GM18520 (cell line): ENCODE data around the gene OTP.

Experiments used
- ATAC-seq: cut with Tn5 transposase; IDR thresholded peaks from one replicate; pipeline ENCODE4 v1.9.1; 2021; ENCODE audit not compliant: unreplicated experiment

OTP gene

DNA sequence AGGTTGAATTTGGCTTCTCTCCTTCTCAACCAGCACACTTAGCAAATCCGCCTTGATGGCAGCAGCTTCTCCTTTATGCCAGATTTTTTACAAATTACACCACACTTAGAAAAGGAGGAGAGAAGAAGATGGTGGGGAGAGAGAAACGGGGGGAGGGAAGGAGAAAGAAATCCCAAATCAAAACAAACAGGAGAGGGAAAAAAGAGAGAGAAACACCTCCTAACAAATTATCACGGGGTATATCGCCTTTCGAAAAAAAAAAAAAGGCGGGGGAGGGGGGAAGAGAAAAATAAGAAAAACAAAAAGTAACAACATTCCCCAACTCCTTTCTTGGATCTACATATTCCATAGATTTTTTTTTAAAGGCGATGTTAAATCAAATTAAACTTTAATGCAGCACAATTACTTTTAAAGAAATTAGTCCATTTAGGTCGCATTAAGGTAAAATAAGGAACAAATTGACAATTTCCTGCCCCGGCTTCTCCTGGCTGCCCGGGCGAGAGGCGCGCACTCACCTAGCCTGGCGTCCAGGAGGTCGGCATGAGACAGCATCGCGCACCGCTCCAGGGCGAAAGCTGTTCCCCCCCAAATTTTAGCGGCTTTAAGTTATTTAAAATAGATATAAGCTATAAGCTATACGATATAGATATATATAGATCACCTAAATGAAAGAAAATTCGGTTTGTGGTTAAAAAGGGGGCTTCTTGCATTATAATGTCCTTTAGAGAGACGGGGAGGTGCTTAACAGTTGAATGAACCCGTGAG, at the start of gene OTP:
Gene OTP (minus strand): TSS at position 716 of the 765 bp plus-strand sequence. CDS start 164 bp downstream, at position 552.
- no peak for ATAC-seq

DNA sequence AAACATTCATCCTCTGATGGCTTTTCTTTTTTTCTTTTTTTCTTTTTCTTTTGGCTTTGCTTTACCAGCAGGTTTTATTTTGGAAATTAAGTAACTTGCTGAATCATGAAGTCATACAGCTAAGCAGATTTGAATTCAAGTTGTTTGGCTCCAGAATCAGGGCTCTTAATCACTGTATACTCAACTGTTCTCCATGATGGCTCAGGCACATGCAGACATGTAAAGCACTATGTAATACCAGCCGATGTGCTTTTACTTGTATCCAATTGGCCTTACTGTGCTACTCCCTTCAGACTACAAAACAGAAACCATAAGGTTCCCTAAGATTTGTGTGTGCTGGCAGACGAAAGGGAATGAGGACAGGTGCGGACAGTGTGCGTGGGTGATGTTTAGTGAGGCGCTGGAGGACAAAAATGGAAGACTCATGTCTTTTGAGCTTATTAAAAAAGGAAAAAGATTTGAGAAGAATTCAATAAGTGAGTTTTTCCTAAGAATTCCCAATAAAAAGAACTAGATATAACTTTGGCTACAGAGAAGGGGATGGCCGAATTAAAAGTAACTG, 44.7 kb upstream of the OTP start:
- no peak for ATAC-seq

DNA sequence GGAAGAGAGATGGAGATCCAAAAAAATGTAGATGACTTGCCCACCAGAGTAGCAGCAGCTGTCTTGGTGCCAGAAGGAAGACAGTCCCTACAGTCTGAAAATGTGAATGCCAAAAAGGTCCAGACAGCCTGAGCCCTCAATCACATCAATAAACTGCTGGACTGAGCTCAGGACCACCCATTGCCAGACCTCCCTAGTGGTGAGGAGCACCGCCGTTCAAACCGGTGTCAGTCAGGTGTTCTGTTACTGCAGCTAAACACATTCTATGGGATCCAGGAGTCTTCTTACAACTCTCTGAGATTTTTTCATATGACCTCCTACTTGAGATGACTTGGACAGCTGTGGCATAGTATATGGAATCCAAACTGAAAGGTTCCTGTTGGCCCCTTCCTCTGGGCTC, 32.0 kb upstream of the OTP start:
- ATAC-seq, result no peak

DNA sequence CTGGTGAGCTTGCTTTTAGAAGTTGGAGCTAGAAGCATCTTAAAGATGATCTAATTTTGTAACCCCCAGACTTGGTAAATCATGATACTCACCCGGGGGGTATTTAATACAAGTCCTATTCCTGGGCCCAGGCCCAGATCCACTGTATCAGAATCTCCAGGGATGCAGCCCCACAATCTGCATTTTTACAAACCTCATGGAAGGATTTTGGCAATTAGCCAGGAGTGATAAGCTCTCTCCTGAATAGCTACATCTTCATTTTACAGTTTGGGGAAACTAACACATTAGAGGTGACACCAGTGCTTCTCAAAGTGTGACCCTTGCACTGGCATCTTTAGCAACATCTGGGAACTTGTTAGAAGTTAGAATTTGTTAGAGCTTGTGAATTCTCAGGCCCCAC, 31.2 kb upstream of the OTP start:
- no peak for ATAC-seq

DNA sequence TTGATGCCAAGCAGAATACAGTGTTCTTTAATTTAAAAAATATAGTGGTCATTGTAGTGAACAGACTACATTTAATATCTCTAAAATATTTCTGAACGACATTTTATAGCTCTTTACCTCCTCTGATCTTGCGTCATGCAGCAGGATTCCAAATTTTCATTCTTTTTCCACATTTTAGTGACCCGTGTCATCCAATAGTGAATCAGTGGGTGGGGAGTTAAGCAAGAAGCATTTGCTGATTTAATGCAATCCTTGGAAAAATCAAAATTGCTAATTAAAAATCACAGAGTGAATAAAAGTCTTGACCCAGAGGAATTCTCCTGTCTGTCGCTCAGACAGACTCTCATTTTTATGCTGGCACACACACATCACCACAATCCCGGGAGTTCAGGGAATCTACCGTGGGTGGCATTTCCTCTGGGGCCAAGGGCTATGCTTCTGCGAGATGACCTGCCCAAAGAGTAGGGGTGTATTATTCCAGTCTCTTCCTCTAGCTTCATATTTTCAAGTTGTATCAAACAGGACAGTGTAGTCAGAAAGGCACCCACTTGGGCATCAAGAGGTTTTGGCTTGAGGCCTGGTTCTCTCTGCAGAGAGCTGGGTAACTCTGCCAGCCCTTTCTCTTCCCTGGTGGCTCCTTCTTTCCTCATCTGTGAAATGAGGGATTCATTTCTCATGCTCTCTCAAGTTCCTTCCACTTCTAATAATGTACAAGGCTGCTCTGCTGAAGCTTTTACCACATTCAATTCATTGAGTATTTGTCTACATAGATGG, 24.8 kb upstream of the OTP start:
- no peak for ATAC-seq

DNA sequence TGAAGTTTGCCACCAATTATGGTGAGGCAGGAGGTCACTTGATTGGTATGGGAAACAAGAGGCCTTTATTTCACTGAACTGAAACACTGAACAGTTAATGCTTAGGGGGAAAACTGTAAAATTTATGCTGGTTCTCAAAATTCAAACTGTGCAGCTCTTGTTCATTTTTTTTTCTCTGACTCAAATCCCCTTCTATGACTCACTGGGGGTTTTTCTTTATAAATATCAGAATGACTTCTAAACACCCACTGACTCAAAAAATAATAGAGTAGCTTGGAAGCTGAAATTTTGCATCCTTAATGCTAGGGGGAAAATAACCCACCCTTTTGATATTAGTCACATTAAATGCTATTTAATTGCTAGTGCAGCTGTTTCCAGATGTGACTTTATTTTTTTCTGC, 24.1 kb upstream of the OTP start:
- ATAC-seq, result no peak

DNA sequence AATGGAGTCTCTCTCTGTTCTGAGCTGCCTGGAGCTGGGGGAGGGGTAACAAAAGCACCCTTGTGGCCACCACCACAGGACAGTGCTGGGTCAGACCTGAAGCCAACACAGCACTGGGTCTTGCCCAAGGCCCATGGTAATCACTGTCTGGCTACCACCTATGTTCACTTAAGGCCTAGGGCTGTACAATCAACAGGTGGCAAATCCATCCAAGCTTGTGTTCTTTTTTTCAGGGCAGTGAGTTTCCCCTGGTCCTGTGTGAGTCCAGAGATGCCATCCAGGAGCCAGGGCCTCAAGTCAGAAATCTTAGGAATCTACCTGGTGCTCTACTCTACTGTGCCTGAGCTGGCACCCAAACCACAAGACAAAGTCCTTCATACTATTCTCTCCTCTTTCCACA, 20.1 kb upstream of the OTP start:
- no peak for ATAC-seq

DNA sequence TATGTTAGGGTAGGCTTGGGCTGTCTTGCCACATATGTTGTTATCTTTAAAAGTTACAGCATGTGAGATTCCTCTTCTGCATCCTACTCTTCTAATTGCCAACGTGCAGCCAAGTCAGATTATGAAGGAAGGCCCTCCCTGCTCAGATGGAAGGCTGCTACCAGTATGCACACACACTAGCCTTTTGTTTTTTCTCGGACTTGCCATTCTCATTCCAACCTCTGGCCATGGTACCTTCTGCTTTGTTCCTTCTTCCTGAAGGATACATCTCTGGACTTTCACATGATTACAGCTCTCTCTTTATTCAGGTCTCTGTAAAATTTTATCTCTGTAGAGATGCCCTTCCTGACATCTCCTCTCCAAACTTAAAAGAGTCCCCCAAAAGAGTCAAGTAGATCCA, 12.8 kb upstream of the OTP start:
- no peak for ATAC-seq

DNA sequence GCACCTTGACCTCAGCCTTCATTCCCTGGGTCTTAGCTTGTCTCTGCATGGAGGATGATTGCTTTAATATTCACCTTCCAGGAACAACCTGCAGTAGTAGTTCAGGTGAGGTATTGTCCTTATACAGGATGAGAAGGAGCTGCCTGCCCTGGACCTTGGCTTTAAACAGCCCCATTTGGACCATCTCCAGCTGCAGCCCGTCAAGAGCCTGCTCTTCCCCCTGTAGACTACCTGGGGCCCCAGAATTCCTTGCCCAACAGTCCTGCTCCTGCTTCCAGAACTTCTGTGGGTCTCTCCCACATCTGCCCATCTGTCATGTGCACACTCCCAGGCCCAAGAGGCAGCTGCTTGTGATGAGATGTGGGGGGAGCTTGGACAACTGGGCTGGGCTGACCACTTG, 12.2 kb upstream of the OTP start:
- no peak for ATAC-seq

DNA sequence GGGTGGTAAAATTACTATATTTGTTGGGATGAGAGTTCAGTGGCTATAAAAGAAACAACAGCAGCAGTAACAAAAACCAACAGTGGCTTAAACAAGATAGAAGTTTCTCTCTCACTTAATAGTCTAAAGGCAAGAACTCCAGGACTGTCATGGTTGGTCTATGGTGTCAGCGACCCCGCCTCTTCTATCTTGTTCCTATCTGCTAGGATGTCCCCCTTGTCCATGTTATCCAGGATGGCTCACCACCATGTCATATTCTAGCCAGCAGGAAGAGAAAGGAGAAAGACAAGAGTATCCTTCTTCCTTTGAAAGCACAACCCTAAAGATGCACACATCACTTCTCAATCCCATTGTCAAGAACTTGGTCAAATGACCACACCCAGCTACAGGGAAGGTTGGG, 11.3 kb upstream of the OTP start:
- no peak for ATAC-seq

DNA sequence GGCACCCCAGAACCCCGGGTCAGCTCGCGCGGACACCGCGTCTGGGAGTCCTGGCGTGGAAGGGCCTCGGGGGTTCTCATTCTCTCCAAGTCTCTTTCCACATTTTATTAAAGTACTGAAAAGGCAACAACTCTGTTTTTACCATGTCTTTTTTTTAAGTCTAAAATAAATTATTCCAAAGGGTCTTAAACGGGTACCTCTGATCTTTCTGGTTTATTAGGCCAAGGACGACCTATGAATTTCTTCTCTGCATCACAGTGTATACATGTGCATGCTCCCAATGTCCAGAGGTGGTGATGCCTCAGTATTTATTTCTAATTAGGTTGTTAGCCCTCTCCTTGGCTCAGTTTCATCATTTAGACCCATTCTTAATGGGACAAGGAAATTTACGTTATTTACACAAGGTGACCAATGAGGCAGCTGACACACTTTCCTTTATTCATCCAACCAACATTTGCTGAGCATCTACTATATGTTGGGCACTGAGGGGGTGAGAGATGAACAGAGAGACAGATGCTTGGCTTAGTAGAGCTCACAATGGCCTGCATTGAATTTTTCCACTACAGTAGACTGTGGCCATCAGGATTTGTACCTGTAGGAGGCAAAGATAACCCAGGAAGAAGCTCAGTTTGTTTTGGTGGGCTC, 7.6 kb upstream of the OTP start:
- ATAC-seq, result no peak

DNA sequence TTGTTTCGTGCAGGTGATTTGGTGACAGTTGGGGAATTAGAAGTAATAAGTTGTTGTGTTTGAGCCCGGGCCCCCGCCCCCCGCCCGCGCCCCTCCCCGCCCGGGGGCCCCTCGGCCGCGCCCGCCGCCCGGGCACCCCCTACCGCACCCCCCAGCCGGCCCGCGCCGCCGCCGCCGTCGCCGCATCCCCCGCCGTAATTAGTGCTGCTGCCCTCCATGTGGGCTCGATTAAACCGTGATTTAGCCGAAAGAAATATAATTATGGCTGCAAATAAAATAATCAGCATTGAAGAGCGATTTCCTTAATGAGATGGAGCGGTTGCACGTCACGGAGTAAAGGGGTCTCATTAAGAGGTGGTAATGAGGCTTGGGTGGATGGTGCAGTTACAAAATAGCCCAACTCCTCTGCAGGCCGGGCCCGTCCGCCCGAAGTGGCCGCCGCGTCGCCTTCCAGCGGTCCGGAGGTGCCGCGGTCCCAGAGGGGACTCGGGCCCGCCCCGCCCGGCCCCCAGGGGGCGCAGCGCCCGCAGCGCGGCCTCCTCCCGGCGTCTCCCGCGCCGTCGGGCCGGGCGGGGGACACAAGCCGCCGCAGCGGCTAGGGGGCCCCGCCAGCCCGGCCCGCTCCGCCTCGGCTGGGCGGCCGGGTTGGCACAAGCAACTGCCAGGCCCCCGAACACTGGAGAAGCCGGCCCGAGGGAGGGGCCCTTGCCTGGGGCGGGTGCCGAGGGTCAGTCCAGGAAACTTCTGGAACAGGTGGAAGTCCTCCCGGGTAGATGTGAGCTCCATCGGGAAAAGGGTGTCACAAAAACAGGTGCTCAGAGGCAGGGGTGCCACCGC, 6.9 kb upstream of the OTP start:
- ATAC-seq, result no peak

DNA sequence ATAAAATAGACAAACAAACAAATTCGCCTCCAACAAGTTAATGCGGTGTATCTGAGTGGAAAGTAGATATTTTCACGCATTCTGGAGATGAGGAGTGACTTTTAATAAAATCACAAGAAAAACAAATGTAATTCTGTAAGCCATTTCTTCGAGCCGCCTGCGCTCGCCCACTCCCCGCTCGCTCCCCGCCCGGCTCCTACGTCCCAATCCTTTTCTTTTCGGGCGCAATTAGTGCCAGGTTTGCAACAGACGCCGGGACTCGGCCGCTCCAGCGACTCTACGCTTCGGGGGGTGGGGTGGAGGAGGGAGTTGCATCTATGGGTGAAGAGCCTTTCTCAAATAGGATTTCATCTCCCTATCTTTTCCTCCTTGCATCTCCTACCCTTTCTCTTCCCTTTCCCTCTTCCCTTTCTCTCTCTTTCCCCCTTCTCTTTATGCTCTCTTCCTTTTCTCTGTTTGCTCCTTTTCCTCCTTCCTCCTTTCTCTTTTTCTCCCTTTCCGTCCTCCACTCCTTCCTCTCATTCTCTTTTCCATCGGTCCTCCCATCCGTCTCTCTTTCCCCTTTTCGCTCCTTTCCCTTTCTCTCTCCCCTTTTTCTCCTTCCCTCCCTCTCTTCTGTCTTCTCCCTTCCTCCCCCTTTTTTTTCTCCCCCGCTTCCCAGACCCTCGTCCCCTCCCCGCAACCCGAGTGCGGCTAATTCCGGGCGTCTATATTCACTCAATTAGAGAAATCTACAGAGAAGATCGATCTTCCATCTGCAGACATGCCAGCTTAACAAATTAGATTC, 6.1 kb upstream of the OTP start:
- ATAC-seq, result no peak

DNA sequence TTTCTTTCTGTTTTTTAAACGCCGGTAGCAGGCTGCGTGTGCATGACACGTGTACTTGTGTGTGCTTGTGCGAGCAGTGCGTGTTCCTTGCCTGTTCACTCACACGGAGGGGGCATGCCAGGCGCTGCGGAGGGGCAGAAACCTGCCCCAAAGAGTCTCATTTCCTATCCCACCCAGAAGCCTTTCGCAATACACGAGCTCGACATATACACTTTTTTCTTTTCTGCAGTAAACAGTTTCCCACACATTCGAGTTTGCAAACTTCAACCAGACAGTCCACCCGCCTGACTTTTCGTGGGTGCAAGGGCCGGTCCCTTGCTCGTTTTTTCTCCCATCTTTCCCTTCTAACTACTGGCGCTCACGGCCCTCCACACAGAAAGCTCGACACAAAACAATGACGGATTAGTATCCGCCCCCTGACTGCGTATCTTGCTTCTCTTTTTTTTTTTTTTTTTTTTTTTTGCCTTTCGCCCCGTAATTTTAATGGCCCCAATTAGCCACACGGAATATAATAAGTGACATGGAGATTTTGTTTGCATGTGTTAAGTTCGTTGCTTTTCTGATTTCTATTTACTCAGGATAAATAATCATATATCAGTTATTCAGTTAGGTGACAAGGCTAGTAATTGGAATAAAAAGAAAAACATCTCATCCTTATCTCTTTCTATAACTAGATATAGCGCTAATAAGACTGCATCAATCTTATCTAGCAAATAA, 5.3 kb upstream of the OTP start:
- no peak for ATAC-seq

DNA sequence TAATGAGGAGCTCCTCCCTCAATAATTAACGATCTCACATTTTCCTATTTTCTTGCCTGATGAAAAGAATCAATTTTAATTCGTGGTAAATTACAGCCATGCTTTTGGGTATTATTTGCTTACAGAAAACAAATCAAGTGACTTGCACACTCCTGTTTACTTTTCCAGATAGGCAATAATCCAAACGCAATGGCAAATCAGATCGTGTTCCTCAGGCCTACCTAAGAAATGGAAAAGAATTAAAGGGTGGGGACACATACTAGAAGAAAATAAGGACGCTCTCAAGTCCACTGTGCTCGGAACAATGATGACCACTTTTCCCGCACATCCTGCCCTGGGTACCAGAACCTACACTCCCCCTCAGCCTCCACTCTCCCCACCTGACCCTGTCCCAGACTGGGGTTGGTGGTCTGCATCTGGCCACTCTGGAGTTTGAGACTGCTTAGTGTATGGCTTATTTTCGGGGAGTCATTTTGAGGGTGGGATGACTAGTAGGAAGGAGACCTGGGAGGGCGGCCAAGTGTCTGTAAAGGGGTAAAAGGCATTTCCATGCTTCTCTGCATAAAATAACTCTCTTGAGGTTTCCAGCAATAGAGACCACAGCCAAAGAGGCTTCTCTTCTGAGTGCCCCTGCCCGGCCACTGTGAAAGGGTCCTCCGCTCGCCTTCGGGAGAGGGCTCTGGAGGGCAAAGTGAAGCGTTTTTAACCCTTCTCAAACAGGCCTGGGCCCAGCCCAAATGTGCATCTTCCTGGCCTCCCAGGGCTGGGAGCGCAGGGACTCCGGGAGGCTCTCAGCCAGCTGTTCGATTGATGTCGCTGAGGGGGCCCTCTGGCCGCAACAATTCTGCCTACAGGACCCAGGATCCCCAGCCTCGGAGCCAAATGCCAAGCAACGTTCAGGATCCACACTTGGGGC, 4.5 kb upstream of the OTP start:
- no peak for ATAC-seq

DNA sequence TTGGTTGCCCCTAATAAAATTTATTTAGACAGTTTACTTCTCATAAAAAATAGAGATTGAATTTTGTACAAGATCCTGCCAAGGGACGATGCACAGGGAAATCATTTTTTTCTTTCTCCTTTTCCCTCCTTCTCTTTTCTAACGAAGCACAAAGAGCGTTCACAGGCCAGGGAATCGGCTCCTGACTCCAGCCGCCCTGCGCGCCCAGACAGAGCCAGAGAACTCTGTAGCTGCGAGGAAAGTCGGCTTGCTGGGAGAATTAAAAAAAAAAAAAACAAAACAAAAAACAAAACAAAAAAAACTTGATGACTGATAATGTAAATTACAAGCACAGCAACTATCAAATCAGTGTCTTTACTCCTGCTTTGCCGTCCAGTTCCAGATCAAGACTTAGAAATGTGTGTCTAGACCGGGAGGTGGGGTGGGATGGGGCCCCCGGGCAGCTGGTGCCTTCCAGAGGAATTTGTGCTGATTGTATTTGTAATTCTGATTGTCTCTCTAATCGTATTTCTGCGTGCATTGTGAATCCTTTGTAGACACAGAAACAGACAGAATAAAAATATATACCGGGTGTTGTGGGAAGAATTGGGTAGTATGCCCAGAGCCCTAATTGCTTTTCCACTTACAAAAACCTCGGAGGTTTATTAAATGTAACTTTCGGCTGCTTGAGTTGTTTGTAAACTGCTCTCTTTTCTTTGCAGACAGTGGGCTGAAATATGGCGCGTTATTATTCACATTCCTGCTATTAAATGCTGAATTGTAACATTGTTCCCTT, 3.6 kb upstream of the OTP start:
- no peak for ATAC-seq

DNA sequence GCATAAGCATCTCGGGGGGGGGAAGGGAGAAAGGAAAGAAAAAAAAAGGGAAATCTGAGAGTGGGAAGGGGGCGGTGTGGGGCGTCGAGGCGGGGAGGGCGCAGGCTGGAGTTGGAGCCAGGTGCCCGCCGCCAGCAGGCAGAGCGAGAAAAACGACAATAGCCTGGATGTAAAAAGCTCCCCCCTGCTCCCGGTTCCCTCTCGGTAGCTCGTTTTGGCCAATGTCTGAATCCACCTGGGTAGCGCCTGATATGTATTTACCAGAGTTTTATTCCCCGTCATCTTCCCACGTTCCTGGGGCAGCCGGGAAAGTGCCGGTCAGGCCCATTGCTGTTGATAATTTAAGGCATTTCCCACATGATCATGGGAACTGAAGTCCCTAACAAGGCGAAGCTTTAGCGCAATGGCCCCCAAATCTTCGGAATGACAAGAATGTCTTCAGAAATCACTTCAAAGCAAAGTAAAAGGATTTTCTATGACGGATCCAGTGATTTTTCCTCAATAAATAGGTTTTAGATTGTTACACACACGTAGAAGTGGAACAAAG, 3.0 kb upstream of the OTP start:
- ATAC-seq, result no peak
